GM18868 (cell line): ENCODE results near the gene TP53AIP1.

Experiments used
- ATAC-seq: cut with Tn5 transposase; IDR thresholded peaks from one replicate; pipeline ENCODE4 v1.9.1; 2021; ENCODE audit warnings: mild to moderate bottlenecking, moderate library complexity; ENCODE audit not compliant: unreplicated experiment

Gene TP53AIP1

GRCh38 chr11:128908391-128909246, 34.1 kb downstream of the TP53AIP1 start:
- peak; percentile 33 for ATAC-seq

GRCh38 chr11:128907585-128907984, 35.1 kb downstream of the TP53AIP1 start:
- ATAC-seq = no peak

DNA sequence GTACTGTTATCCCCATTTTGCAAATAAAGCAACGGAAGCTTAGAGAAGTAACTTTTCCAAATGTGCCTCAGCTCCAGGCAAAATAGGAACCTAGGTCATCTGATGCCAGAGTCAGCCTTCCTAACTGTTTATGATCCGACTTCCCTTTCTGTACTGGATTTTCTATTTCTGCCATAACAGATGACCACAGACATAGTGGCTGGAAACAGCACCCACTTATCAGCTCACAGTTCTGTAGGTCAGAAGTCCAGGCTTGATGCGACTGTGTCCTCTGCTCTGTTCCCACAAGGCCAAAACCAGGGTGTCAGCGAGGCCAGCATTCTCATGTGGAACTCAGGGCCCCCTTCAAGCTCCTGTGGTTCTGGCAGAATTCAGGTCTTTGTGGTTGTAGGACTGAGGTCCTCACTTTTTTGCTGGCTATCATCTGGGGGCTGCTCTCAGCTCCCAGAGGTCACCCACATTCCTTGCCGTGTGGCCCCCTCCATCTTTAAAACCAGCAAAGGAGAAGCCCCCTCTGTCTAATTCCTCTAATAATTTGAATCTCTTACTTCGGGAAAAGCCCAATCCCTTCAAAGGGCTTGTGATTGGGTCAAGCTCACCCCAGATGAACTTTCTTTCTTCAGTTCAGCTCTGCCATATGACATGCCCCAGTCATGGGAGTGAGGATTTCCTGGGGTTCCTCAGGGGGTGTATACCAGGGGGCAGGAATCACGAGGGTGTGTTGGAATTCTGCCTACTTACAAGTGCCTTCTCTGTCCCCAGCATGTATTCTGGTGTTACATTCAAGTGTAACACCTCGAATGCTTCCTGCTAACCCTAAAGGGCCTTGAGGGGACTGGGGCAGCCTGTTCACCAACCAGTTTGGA, 36.3 kb downstream of the TP53AIP1 start:
- ATAC-seq = no peak

DNA sequence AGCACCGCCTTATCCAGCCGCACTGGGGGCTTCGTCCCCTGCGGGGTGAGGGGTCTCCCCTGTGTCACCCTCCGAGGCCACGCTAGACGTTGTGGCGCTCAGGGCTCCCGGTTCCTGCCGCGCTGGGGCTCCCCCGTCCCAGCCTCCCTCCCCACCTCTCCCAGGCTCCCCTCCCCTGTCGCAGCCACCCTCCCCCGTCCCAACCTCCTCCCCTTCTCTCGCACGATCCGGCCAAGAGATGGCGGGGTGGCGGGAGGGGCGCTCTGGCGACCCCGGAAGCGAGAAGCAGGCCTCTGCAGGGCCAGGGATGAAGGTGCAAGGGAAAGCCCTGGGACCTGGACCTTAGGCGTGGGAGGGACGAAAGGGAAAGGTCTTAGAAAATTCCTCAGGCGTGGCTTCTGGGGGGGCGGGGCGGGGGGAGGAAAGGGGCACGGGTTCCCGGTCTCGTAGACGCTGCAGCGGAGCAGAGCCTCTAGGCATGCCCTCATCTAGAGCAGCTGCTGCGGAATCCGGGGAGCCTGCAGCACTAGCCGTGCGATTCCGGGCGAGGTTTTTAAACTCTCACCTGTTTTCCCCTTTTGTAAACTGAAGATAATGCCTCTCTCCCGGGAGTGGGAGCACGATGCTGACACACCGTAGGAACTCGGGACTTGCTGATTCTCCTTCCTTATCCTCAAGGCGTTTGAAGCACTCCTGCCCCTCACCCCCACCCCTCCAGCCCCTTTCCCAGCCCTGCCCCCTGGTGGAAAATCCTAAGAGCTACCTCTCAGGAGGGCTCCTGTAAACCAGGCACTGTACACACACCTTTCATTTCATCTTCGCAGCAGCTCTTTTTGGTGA, 37.1 kb downstream of the TP53AIP1 start:
- peak; percentile 54 for ATAC-seq

- ATAC-seq = peak; percentile 52
These were observed 37.9 kb downstream of the TP53AIP1 start for GRCh38 chr11:128904656-128905344.

- ATAC-seq = no peak
These were observed 38.4 kb downstream of the TP53AIP1 start for GRCh38 chr11:128904303-128904655.

- no peak for ATAC-seq
These were observed 39.2 kb downstream of the TP53AIP1 start for GRCh38 chr11:128903248-128904061.

DNA sequence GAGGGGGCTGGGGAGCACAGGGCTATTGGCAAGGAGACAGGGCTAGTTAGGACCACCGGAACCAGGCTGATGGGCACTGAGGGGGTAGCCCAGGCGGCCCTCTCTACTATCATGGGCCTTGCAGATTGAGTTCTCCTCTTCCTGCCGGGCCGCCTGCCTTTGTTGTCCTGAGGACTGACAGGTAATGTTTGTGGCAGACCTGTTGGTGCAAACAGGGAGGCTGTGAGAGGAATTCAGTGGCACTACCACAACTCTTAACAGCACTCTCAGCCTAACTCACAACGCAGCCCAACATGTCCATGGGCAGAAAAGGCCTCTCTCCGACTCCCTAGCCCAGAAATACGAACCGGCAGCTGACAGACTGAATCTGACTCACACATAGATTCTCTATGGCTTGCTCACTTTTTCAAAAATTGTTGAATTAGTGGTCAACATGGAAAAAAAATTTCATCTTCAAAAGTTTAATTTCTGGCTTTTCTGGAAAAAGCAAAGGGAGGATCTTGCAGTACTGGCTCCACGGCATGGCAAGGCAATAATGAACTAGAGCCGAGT, 40.1 kb downstream of the TP53AIP1 start:
- ATAC-seq = no peak

DNA sequence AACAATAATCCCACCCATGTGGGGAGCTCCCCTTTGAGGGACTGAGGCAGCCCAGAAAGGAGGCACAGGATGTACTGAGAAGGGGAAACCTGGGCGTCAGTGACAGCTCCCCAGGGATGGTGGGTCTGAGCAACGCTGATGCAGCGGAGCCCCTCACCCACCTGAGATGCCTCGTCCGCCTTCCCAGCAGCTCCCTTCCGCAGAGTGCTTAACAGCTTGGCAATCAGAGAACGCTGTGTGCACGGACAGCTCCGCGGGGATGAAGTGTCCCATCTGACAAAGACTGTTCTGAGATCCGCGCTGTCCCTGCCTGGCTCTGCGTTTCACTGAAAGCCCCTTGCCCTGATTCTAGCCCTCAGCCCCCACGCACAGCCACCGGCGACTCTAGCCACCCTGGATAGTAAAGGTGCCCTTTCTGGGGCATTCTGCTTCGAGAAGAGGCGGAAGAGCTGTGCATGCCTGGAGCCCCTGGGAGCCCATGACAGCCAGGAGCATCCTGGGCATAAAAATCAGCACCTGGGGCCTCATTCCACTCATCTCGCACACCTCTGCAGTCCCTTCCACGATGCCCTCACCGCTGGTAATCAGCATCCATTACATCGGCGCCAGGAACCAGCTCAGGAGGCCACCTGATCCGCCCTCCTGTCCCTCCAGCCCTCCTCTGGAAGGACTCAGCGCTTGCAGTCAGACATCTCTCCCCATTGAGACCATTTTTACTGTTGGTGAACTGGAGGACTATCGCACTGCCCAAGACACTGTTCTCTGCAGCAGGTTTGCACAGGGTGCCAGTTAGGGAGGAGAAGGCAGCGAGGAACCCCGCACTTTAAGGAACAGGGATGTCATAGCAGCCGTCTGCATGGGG, 40.8 kb downstream of the TP53AIP1 start:
- ATAC-seq = no peak

- ATAC-seq = no peak
These were observed 42.2 kb downstream of the TP53AIP1 start for GRCh38 chr11:128900468-128900867.

GRCh38 chr11:128898580-128899344, 43.9 kb downstream of the TP53AIP1 start:
- ATAC-seq = no peak

- ATAC-seq = no peak
These were observed 44.8 kb downstream of the TP53AIP1 start for GRCh38 chr11:128897826-128898225.

DNA sequence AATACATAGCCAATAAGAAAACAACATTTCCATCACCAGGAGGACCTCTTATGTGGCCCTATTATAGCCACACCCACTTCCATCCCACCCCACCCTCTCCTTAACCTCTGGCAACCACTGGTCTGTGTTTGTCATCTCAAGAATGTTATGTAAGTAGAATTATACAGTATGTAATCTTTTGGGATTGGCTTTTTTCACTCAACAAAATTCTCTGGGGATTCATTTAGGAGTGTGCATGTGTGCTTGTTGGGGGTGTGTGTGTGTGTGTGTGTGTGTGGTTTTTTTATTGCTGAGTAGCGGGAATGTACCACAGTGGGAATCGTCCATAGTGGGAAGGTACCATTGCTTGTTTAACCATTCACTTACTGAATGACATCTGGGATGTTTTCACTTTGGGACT, 46.3 kb downstream of the TP53AIP1 start:
- no peak for ATAC-seq

- ATAC-seq = no peak
These were observed 47.1 kb downstream of the TP53AIP1 start for GRCh38 chr11:128895526-128895925.

DNA sequence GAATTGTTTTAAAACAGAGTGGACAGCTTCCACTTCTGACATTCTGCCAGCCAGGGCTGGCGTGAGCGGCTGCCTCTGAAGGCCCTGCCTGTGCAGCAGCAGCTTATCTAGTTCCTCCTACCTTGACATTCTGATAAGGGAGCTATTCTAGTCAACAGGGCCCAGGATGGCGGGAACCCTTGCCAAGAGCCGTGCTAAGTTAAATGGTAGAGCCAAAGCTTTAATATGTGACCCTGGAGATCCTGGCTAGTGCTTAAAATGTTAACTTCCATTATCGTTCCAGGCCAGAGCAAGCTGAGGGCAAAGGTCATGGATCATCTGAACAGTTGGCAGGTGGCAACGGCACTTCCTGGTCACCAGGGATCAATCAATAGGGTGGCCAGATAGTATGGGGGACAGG, 48.0 kb downstream of the TP53AIP1 start:
- ATAC-seq = no peak

- ATAC-seq = no peak
These were observed 48.4 kb downstream of the TP53AIP1 start for GRCh38 chr11:128894286-128894681.

DNA sequence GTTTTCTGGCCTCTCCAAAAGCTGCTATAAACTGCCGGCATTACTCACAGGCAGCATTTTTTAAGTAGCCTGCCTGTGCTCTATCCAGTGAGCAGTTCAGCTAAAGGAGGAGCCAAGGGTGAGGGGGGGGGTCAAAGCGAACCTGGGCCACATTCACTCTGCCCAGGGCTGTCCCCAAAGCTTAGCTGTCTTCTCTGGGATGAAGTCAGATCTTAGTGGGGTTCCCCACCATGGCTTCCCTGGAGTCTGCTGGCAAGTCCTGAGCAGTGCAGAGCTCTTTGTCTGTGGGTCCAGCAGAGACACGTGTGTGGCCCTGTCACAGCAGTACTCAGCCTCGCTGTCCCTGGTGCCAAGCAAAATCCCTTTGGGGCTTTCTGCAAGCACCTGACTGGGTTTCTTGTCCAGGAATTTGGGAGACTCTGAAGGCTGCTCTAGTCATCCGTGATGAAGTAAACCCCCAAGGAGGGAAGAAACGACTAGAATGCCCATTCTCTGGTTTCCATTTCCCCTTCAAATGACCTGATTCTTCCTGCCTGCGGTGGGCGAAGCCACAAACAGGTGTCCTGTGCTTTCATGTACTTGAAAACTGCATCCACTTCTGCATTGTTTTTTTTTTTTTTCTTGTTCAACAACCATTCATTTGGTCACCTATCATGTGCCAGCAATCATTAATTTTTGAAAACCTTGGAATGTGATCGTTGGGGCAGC, 48.9 kb downstream of the TP53AIP1 start:
- peak; percentile 56 for ATAC-seq
